Measurements from ENCODE around the gene PLCB2. TPM values are rescaled to one million over a fixed set of nuclear protein-coding genes. Genes with fewer than 3 reads are reported as not detected.

The PLCB2 gene
- total RNA-seq, 4 donors from 2014 or later = 1.5 to 13.5 (median 8.8) TPM

- peak overlapping the region in 1 of 4 donors; percentile 98 for H3K27ac ChIP-seq
- H3K9me3 ChIP-seq = no peaks in the 10 kb centered on the region
- no peak for ATAC-seq
- no peaks in the 10 kb centered on the region for H3K36me3 ChIP-seq
- TF ChIP-seq POLR2A (IDR thresholded peaks at IDR 0.05) = no peak
- TF ChIP-seq EP300 (IDR thresholded peaks at IDR 0.05) = no peak
- TF ChIP-seq POLR2AphosphoS5 (IDR thresholded peaks at IDR 0.05) = no peak
- peak in 3 of 4 experiments; percentile 77 to 87 (median 79) for TF ChIP-seq CTCF (IDR thresholded peaks at IDR 0.05)
- no peaks in the 10 kb centered on the region for H3K27me3 ChIP-seq
- 10% methylated on average over 4 of the region's 15 CpGs; no CpG with 5 or more reads in 1 of the 2 donors for WGBS, 2 donors (ENCODE audit: low coverage in 1 of 2)
- peaks cover 0 to 55% (median 25%) of the 10 kb centered on the region in 3 donors for H3K4me1 ChIP-seq
- H3K4me3 ChIP-seq = no peak overlapping the region
Observed at GRCh38 chr15:40344631-40345120, 36.9 kb upstream of the PLCB2 start.

GRCh38 chr15:40344217-40344616 is 36.5 kb upstream of the PLCB2 start:
- no peak for TF ChIP-seq POLR2A (IDR thresholded peaks at IDR 0.05)
- no peak for TF ChIP-seq CTCF (IDR thresholded peaks at IDR 0.05)
- TF ChIP-seq POLR2AphosphoS5 (IDR thresholded peaks at IDR 0.05) = no peak
- TF ChIP-seq EP300 (IDR thresholded peaks at IDR 0.05) = no peak

GRCh38 chr15:40343512-40343911 is 35.8 kb upstream of the PLCB2 start:
- Histone ChIP-seq H3K4me1 (peaks cover 0 to 66% (median 36%) of the 10 kb centered on the region in 3 donors), H3K4me3 (no peak overlapping the region), H3K27ac (peak overlapping the region in 3 of 4 donors; percentile 70 to 98 (median 98)), H3K9me3 (no peaks in the 10 kb centered on the region), H3K36me3 (no peaks in the 10 kb centered on the region), H3K27me3 (no peaks in the 10 kb centered on the region)
- TF ChIP-seq POLR2A (IDR thresholded peaks at IDR 0.05) = no peak
- no peak for TF ChIP-seq CTCF (IDR thresholded peaks at IDR 0.05)
- no peak for TF ChIP-seq EP300 (IDR thresholded peaks at IDR 0.05)
- TF ChIP-seq POLR2AphosphoS5 (IDR thresholded peaks at IDR 0.05) = no peak
- WGBS, 2 donors (ENCODE audit: low coverage in 1 of 2) = 62 to 69% methylated on average over 4 to 6 of the region's 10 CpGs
- ATAC-seq = no peak

More at GRCh38 chr15:40344217-40344616, 36.5 kb upstream of the PLCB2 start:
- Histone ChIP-seq H3K9me3 (no peaks in the 10 kb centered on the region), H3K4me3 (no peak overlapping the region), H3K27me3 (no peaks in the 10 kb centered on the region), H3K27ac (peak overlapping the region in 3 of 4 donors; percentile 70 to 98 (median 98)), H3K4me1 (peaks cover 0 to 59% (median 29%) of the 10 kb centered on the region in 3 donors), H3K36me3 (no peaks in the 10 kb centered on the region)
- WGBS, 2 donors (ENCODE audit: low coverage in 1 of 2) = 50% methylated on average over 2 of the region's 6 CpGs; no CpG with 5 or more reads in 1 of the 2 donors
- ATAC-seq = no peak

- WGBS, 2 donors (ENCODE audit: low coverage in 1 of 2) = 28 to 43% methylated on average over 5 to 6 of the region's 7 CpGs
- ATAC-seq = no peak
- H3K4me1 ChIP-seq = peaks cover 0 to 75% (median 45%) of the 10 kb centered on the region in 3 donors
Observed at GRCh38 chr15:40342416-40343320, 34.9 kb upstream of the PLCB2 start.

More at GRCh38 chr15:40342416-40343320, 34.9 kb upstream of the PLCB2 start:
- no peak for TF ChIP-seq POLR2AphosphoS5 (IDR thresholded peaks at IDR 0.05)
- TF ChIP-seq EP300 (IDR thresholded peaks at IDR 0.05) = no peak
- TF ChIP-seq POLR2A (IDR thresholded peaks at IDR 0.05) = no peak
- TF ChIP-seq CTCF (IDR thresholded peaks at IDR 0.05) = no peak
- no peaks in the 10 kb centered on the region for H3K27me3 ChIP-seq
- no peak overlapping the region for H3K4me3 ChIP-seq
- H3K27ac ChIP-seq = peak overlapping the region in 3 of 4 donors; percentile 70 to 98 (median 98)
- no peaks in the 10 kb centered on the region for H3K36me3 ChIP-seq
- H3K9me3 ChIP-seq = no peaks in the 10 kb centered on the region

Measured in gastroesophageal sphincter (tissue), 4 donors.